HCT116 (cell line): ENCODE measurements around the gene FCSK. TPM values are rescaled to one million over a fixed set of nuclear protein-coding genes. Genes with fewer than 3 reads are reported as not detected.

Source experiments
- ATAC-seq: fragments of 200-7000 bp; cut with Tn5 transposase; 2 replicates; pipeline ENCODE4 v1.9.1; 2020; ENCODE audit warnings: mild to moderate bottlenecking, moderate library complexity
- BruUV-seq: library from RNA; stranded (reverse); fragments of 400-500 nt; replicated peaks from 2 replicates; lab custom pipeline; 2021; lab: Mats Ljungman, UMichigan
- CTCF ChIA-PET: fragments of 300-600 bp; sonication (Branson Sonifier 250); formaldehyde crosslinking; loops from one replicate; lab custom pipeline; 2021; ENCODE audit warnings: antibody characterized with exemption; lab: Charles Lee
- POLR2A ChIA-PET: fragments of 300-600, 350-600 bp; sonication (Branson Sonifier 250); formaldehyde crosslinking; loops from one replicate; lab custom pipeline; 2021; ENCODE audit warnings: antibody characterized with exemption; lab: Charles Lee
- RAD21 ChIA-PET, 2 experiments: fragments of 300-600 bp; sonication (Branson Sonifier 250); formaldehyde crosslinking; loops; one replicate each; lab custom pipeline; 2023; ENCODE audit warnings: low total read pairs in 2 of 2; ENCODE audit not compliant: uncharacterized antibody in 2 of 2, unreplicated experiment in 2 of 2, low non-redundant PET in 1 of 2; lab: Charles Lee
- DNase-seq: peaks from one replicate; pipeline ENCODE4 v3.0.0-alpha.2; 2010; ENCODE audit warnings: low read depth, low spot score
- H2AFZ ChIP-seq: fragments of 200-600 bp; shearing (Covaris generic), sonication (generic); 2 replicates; pipeline ENCODE4 v1.6.1; 2017; ENCODE audit warnings: low read depth, mixed run types, mixed read lengths, antibody characterized with exemption, low read length; ENCODE audit not compliant: poor library complexity, severe bottlenecking
- H3K27ac ChIP-seq: 2 replicates; pipeline ENCODE4 v1.5.1; 2012; ENCODE audit warnings: low read depth, low read length
- H3K27me3 ChIP-seq: fragments of 200-600 bp; sonication (generic); 2 replicates; pipeline ENCODE4 v1.6.1; 2016; ENCODE audit warnings: mixed run types, low read length, mixed read lengths; ENCODE audit not compliant: insufficient read depth
- H3K36me3 ChIP-seq, 2 experiments: fragments of 200-500 bp in 1 of 2; fragments of 200-600 bp in 1 of 2; sonication (Bioruptor generic) in 1 of 2; sonication (generic) in 1 of 2; 2 replicates each; pipeline versions ENCODE4 v1.5.1 to v1.6.1; 2014 to 2016; ENCODE audit warnings: low read length in 2 of 2, inconsistent platforms in 1 of 2, mixed read lengths in 1 of 2, mixed run types in 1 of 2; ENCODE audit not compliant: insufficient read depth in 2 of 2, control insufficient read depth in 1 of 2
- H3K4me1 ChIP-seq, 2 experiments: fragments of 200-600 bp in 1 of 2; sonication (generic) in 1 of 2; 2 replicates each; pipeline versions ENCODE4 v1.5.1 to v1.6.1; 2012 to 2017; ENCODE audit warnings: low read length in 2 of 2, inconsistent platforms in 1 of 2, mild to moderate bottlenecking in 1 of 2, mixed read lengths in 1 of 2, mixed run types in 1 of 2, moderate library complexity in 1 of 2; ENCODE audit not compliant: insufficient read depth in 2 of 2, control insufficient read depth in 1 of 2
- H3K4me2 ChIP-seq: fragments of 200-600 bp; sonication (generic); 2 replicates; pipeline ENCODE4 v1.6.1; 2017; ENCODE audit warnings: mixed run types, low read length, mixed read lengths
- H3K4me3 ChIP-seq, 2 experiments: fragments of 200-600 bp in 1 of 2; sonication (generic) in 1 of 2; replicated peaks in 1 of 2; 2 replicates each; pipeline ENCODE4 v1.5.1; 2011 to 2016; ENCODE audit warnings: low read length in 2 of 2, control low read depth in 1 of 2, low read depth in 1 of 2, mild to moderate bottlenecking in 1 of 2, mixed read lengths in 1 of 2, mixed run types in 1 of 2
- H3K79me2 ChIP-seq: fragments of 200-600 bp; sonication (generic); 2 replicates; pipeline ENCODE4 v1.6.1; 2017; ENCODE audit warnings: mild to moderate bottlenecking, mixed run types, low read length, moderate library complexity, mixed read lengths; ENCODE audit not compliant: insufficient read depth
- H3K9ac ChIP-seq: fragments of 200-600 bp; sonication (generic); 2 replicates; pipeline ENCODE4 v1.6.1; 2016; ENCODE audit warnings: low read length, mixed read lengths
- H3K9me2 ChIP-seq: fragments of 200-600 bp; sonication (generic), shearing (Covaris generic); 2 replicates; pipeline ENCODE4 v1.6.1; 2017; ENCODE audit warnings: mixed run types, mild to moderate bottlenecking, moderate library complexity; ENCODE audit not compliant: insufficient read depth
- H3K9me3 ChIP-seq, 2 experiments: fragments of 200-500 bp in 1 of 2; fragments of 200-600 bp in 1 of 2; sonication (Bioruptor generic) in 1 of 2; sonication (generic) in 1 of 2; 2 replicates each; pipeline ENCODE4 v1.6.1; 2014 to 2017; ENCODE audit warnings: low read length in 2 of 2, mixed read lengths in 2 of 2, inconsistent platforms in 1 of 2, low read depth in 1 of 2, mild to moderate bottlenecking in 1 of 2, mixed run types in 1 of 2, moderate library complexity in 1 of 2; ENCODE audit not compliant: control insufficient read depth in 1 of 2, insufficient read depth in 1 of 2
- H4K20me1 ChIP-seq: fragments of 200-600 bp; sonication (generic), shearing (Covaris generic); 2 replicates; pipeline ENCODE4 v1.6.1; 2017; ENCODE audit warnings: mixed run types, mild to moderate bottlenecking, moderate library complexity; ENCODE audit not compliant: insufficient read depth
- CEBPB ChIP-seq: IDR thresholded peaks from 2 replicates; pipeline ENCODE4 v1.6.1; 2012; ENCODE audit warnings: low read depth
- ELF1 ChIP-seq: IDR thresholded peaks from 2 replicates; pipeline ENCODE4 v1.6.1; 2012; ENCODE audit warnings: low read depth, borderline replicate concordance
- JUND ChIP-seq: IDR thresholded peaks from 2 replicates; pipeline ENCODE4 v1.6.1; 2012
- POLR2AphosphoS5 ChIP-seq: IDR thresholded peaks from 2 replicates; pipeline ENCODE4 v1.6.1; 2011; ENCODE audit warnings: mild to moderate bottlenecking, low read depth, low read length, moderate library complexity
- RAD21 ChIP-seq: IDR thresholded peaks from 2 replicates; pipeline ENCODE4 v1.6.1; 2012; ENCODE audit warnings: low read depth, mild to moderate bottlenecking
- REST ChIP-seq: IDR thresholded peaks from 2 replicates; pipeline ENCODE4 v1.6.1; 2012; ENCODE audit warnings: low read depth
- intact Hi-C: fragments of 100-400 bp; cut with micrococcal nuclease; formaldehyde crosslinking; loops from 2 replicates; pipeline ENCODE4 v1.10.0; 2022
- total RNA-seq: library from RNA; stranded (reverse); gene quantifications from one replicate; pipeline ENCODE4 v1.2.1, GENCODE V29; 2021; ENCODE audit not compliant: unreplicated experiment

Gene FCSK
- total RNA-seq, 1 experiment from 2014 or later: 17.1 TPM

GRCh38 chr16:70457446-70458166, 3.2 kb downstream of the FCSK start (continued):
- TF ChIP-seq REST (no peak), POLR2AphosphoS5 (no peak), CEBPB (no peak), JUND (no peak), ELF1 (no peak)

- H3K4me1 ChIP-seq: peaks cover 0 to 6% of the 10 kb centered on the region in 2 experiments; a peak in 2 of 4 replicates
- CTCF ChIA-PET: no interaction called here
- no peak overlapping the region for H3K27ac ChIP-seq
- intact Hi-C loops: no loop called here
- no peaks in the 10 kb centered on the region for H3K9me3 ChIP-seq
- H3K4me2 ChIP-seq: no peak overlapping the region
- no peaks in the 10 kb centered on the region for H3K79me2 ChIP-seq
- POLR2A ChIA-PET: no interaction called here
- H4K20me1 ChIP-seq: no peaks in the 10 kb centered on the region
- no peaks in the 10 kb centered on the region for H3K36me3 ChIP-seq
- H3K9ac ChIP-seq: no peak overlapping the region
- no TSS peak for BruUV-seq
- TF ChIP-seq RAD21: no peak
- no peaks in the 10 kb centered on the region for H3K9me2 ChIP-seq
- no peaks in the 10 kb centered on the region for H3K27me3 ChIP-seq
- DNase-seq: no peak
- no peak overlapping the region for H2AFZ ChIP-seq
- no peak; the same call in 1 of the 2 replicates for ATAC-seq
- RAD21 ChIA-PET: no interaction called here
- H3K4me3 ChIP-seq: no peak overlapping the region
Observed at GRCh38 chr16:70460737-70461261, 6.4 kb downstream of the FCSK start.
